Putamen (tissue), 1 donor: ENCODE measurements around the gene CPNE5.

Experiments used
- DNase-seq: peaks from one replicate; pipeline ENCODE4 v3.0.0-alpha.2; 2016; ENCODE audit warnings: low spot score

Gene CPNE5

DNA sequence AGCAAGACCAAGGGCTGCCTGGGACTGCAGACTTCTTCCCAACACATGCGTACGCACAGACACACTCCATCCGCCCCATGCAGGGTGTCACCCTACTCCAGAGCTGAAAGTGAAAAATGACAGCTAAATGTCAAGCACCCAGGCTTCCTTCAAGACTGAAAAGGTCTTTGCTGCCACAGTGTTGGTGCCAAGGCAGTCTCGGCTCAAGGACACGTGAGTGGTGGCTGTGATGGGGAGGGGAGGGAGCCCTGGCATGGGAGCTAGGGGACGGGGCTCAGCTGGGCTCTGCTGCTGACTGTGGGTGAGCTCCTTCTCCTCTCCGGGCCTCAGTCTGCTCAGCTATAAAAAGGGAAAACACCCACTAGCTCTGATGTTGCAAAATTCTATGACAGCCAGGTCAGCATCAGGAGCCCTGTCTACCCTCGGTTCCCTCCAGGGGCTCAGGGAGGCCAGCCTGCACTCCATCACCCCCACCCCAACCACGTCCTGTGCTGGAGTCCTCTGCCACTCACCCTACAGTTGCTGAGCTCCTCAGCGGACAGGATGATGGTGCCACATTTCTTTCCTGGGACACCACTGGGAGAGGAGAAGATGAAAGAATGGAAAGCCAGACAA lies 47.6 kb downstream of the CPNE5 start:
- no peak for DNase-seq

DNA sequence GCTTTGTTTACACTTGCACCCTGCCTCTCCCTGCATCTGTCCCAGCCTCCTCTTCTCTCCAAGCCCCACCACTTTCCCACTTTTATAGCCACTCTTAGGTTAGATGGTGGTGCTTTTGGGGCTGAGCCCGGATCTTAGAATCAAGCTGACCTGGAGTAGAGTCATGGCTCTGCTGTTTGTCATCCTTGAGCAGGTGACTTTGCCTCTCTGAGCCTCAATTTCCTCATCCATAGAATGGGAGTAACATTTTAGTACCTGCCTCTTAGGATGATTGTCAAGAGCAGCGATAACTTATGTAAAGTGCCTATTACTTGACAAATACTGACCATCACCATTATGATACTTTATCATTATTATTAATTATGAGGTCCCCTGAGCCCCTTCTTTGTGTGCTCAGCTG lies 48.2 kb downstream of the CPNE5 start:
- no peak for DNase-seq

DNA sequence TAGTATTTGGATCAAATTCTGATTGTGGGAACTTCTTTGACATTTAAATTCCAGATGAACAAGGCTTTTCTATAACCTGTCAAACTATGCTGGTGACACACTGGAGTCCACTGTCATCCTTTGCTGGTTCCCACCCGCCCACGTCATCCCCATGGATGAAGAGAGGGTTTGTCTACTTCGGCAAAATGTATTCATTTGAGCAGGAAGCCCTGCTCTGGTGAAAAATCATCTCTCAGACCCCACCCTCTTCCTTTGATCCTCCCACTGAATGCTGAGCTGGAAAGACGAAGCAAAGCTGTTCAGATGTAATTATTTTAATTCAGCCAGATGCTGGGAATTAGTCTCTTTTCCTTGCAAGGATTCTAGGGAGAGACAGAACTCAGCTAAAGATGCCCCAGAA lies 50.5 kb downstream of the CPNE5 start:
- peak; percentile 62 for DNase-seq

DNA sequence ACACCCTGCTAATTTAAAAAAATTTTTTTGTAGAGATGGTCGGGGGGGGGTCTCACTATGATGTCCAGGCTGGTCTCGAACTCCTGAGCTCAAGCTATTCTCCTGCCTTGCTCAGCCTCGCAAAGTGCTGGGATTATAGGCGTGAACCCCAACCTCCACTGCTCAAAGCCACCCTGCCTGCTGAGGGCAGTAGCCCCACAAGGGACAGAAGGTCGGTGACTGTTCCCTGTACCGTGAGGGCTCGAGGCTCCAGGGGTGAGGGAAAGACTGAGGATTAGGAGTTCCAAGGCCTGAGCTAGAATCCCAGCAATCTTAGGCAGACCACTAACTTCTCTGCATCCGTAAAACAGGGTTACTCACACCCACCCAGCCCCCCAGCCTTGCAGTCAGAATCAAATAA lies 51.1 kb downstream of the CPNE5 start:
- no peak for DNase-seq

DNA sequence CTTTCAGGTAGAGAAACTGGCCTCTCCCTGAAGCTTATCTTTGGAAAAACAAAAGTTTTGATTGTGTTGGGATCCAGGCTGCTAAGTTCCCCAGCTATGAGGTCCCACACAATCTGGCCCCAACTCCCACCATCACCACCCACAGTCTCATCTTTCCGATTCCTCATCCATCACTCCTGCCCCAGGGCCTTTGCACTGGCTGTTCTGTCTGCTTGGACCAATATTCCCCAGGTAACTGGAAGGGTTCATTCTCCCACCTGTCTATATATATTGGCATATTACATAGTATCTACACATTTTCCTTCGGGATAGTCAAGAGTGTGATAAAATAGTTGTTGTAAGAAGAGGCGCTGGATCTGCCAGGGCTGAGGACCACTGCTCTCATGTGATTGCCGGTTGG lies 52.0 kb downstream of the CPNE5 start:
- no peak for DNase-seq

DNA sequence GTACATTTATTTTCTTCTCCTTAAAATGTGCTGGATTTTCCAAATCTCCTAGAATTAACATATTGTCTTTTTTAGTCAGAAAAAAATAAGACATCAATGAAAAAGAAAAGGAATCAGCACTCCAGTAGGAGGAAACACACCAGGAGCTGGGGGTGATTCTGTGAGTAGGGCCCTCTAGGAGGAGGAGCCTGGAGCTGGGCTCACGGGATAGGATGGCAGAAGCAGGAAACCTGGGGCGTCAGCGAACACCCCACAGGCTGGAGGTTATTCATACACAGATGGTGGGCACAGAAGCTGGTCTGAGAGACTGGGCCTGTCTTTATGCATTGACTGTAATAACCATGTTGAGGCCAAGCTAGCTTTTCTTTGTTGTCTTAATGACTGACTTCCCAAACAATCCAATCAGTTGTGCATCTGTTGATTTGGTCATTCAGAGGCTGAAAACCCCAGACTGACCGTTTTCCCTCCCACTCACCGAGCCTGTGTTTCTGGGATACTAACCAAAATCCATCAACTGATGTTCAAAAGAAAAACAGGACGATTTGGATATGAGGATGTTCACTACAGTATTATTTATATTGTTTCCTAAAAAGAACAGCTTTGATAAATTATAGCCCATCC lies 53.1 kb downstream of the CPNE5 start:
- DNase-seq = no peak

DNA sequence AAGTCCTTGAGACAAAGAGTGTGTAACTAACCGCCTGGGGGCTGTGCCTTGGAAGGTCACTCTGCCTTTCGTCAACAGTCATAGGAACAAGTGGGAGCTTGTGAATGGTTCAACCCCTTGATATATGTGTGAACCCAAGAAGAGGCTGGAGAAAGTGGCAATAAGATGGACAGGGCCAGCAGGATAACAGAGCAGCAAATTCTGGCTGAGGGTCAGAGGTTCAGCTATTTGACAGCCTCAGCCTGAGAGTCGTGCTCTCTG lies 54.9 kb downstream of the CPNE5 start:
- no peak for DNase-seq

DNA sequence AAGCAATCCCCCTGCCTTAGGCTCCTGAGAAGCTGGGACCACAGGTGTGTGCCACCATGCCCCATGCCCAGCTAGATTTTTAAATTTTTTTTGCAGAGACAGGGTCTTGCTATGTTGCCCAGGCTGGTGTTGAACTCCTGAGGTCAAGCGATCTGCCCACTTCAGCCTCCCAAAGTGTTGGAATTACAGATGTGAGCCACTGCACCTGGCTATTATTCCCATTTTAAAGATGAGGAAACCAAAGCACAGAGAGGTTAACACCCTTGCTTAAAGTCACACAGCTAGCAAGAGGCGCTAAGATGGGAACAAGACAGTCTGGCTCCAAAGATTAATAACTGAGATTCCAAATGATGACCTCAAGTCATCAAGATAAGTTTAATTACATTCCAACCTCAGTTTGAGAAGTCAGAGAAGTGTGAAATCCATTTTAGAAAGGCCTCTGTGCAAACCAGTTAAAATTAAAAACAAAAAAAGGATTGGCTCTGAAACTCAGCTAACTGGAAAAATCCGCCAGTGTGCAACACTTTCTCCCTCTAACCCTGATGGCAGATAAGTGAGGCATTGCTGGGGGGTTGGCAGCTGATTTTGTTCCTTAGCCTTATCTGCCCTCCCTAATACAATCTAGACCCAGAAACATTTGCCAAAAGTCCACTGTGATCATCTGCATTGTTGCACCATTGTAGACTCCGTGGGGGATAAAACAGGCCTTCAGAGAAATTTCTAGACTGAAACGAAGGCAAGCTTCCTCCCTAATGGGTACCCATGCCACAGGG lies 55.5 kb downstream of the CPNE5 start:
- DNase-seq = no peak

DNA sequence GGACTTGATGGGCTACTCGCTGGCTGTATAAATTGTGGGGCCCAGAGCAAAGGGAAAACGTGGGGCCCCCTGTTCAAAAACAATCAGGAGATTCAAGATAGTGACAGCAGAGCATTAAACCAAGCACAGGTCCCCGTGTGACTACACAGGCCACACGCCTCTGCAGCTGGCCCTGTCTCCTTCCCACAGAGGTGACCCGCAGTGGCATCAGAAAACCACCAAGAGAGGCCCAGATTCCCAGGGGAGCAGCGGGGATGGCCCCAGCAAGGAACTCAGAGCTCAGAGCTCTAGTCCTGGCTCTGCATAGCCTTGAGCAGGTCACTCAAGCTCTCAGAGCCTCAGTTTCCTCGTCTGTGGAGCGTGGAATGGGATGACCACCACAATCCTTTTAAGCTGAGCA lies 57.6 kb downstream of the CPNE5 start:
- no peak for DNase-seq

DNA sequence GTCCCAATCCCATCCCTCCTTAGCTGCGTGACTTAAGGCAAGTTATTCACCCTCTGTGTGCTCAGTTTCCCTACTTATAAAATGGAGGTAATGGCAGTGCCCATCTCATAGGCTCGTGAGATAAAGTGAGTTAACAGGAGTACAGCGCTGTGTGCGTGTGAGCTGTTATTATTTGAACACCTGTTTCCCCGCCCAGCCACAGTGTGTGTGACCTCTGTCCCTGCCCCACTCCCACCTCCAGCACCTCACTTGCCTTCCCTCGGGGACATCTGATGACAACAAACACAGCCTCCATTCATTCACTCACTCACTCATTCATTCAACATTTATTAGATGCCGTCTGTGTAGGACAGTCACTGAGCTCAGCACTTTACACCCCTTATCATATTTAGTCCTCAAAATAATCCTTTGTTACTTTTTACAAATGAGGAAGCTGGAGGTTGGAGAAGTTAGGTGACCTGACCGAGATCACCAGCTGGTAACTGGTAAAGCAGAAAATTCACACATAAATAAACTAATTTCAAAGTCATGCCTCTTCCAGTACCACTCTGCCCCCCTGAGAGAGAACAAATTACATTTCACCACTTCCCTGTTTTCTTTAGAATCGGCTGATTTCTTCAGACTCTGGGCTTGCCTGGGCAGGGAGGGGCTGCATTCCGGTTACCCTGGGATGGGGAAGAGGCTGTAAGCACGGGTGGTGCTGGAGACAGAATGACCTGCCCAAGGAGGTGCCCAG lies 58.6 kb downstream of the CPNE5 start:
- no peak for DNase-seq

DNA sequence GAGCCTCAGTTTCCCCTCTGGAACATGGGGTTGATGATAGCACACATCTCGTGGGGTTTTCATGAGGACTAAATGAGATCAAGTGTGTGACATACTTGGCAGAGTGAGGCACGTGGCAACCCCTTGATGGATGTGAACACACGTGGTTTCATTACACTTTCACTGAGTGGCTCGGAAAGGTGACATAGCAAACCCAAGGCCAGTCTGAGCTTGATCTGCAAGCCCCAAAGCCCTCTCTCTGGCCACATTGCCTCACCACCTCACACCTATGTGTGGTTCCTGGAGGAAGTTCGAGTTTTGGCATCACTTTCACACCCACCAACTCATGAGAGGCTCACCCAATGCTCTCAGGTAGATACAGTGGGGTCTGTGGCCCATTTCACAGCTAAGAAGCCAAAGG lies 60.0 kb downstream of the CPNE5 start:
- no peak for DNase-seq

DNA sequence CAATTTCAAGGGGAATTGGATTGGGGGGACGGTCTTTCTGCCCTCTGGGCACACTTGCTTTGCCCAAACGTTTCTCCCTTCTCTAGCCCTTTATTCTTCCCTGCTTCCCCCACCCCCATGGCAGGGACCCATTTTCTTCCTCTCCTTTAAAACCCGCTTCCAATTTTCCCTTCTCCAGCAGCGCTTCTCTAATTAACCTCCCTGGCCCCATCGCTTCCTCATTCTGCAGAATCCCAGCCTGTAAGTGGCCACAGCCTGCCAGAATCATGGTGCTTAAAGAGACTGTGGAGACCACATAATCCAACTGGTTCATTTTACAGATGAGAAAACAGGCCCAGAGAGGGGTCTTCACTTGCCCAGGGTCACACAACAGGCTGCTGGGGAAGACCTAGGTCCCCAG lies 61.4 kb downstream of the CPNE5 start:
- no peak for DNase-seq

DNA sequence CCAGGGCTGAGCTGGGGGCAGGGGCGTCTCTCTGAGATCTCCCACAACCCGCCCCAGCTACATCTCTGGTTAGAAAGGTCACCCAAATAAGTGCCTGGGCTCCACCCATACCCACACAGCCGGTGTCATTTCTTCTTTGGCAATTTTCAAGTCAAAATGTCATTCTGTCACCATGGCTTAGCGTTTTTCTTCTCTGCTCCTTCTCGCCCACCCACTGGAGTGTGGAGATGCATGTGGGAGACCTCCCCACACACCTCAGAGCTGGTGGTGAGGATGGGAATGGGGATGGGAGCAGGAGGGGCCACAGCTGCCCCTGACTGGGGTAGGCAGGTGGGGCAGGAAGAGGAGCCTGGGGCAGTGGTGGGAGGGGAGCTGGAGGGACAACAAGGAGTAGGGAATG lies 63.1 kb downstream of the CPNE5 start:
- peak; percentile 82 for DNase-seq

DNA sequence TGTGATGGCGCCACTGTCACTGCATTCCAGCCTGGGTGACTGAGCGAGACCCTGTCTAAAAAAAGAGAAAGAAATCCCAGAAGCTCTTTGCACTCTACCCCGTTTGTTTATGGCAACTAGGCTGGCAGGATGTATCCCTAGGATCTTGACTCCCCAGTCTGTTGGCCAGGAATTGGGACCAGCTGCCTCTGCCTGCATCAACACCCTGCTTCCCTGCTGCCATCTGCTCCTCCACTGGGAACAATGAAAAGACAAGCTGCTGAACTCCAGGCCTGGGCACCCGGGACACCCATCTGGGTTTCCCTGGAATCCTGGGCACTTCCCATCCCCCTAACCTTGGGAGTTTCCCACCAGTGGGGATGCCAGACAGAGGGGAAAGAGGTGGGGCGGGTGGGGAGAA lies 64.9 kb downstream of the CPNE5 start:
- DNase-seq = no peak

DNA sequence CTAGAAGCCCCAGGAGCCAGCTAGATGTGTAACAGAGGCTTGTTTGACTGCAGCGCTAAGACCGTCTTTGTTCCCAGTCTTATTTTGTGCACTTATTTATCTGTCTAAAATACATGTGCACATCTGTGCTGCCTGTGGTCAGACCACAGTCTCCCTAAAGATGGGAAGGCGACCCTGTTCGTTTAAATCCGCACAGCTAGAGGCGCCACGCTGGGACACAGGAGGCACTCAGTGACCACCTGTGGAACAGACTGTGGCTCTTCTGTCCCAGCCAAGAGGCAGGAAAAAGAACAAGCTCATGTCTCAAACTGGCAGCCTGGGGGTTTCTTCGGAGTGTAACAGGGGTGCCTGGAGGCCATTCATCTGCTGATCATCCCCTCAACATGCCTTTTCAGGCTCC lies 66.8 kb downstream of the CPNE5 start:
- no peak for DNase-seq

DNA sequence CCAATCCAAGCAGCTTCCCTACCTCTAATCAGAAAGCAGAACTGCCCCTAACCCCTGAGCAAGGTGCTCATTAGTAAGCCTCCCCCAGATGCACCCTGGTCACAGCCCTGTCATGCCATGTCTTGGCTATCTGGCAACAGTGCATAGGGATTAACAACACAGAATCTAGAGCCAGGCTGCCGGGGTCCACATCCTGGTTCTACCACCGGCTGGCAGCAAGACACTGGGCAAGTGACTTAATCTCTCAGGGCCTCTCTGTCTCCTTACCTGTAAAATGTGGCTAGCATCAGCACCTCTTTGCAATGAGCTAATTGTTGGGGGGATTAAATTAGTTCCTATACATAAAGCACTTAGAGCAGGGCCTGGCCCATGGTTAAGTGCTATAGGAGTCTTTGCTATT lies 68.1 kb downstream of the CPNE5 start:
- DNase-seq = no peak

DNA sequence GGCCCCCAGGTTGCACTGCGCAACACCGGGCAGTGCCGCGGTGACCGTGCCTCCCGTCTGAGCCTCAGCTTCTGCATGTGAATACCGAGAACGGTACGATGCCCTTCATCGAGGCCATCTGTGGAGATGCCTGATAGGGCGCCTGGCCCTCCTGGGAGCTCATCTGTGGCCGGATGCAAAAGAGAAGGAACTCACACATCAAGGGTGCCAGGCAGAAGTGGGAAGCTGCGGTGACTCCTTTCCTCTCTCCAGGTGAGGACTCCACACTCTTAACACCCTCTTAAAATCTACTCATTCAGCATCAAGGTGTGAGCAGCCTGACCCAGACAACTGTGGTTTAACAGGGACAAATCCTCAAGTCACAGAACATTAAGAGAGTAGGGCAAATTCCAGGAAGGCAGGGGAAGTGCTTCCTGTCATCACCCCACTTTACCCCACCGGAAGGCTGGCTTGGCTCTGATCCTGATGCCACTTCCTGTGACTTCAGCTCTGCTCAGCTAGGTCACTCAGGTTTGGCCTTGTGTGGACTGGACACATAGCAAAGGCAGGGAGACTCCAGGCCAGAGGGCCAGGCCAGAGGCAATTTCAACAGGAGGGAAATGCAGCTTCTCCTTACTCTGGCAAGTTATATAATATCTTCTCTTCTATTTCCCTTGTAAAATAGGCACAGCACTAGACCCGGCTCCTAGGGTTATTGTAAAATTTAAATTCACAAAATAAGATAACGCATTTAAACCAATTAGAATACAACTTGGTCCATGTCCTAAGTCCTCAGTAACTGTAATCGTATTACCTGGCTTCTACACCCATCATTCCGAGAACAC lies 69.4 kb downstream of the CPNE5 start:
- DNase-seq = no peak

DNA sequence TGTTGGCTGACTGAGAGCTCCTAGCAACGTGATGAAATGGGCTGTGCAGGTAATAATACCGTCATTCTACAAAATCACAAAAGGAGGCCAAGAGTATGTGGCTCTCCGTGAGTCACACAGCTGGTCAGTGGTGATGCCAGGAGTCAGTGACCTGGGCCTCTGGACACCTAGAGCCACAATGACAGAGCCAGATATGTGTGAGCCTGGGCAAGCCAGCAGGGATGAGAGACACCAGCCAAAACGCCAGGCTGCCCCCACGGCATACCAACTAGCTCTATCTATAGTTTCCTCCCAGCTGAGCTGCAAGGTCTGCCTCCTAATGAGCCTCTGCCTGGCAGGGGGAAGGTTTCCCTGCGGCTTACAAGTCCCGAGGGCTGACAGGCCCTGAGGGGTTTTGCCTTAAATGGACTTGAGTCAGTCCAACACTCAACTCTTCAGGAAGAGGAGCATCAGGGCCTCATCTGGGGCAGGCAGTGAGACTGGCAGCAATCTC lies 70.0 kb downstream of the CPNE5 start:
- no peak for DNase-seq

DNA sequence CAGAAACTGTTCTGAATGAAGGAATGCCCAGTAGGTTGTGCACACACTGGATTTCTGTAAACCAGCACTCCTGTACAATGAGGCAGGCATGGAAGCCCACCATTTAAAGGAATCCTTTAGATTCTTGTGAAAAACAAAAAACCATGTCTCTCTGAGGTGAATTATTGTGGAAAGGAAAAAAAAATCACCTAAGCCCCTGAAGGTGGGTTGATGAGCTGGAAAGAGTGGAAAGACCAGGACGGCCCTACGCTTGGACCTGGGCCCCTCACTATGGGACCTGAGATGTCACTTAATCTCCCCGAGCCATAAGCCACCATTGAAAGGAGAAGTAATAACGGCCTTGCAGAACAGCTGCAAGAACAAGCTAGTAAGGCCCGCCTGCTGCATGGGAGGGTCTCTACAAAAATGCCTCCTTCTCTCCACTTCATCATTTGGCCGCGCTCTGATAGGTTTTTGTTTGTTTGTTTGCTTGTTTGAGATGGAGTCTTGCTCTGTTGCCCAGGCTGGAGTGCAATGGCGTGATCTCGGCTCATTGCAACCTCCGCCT lies 72.8 kb downstream of the CPNE5 start:
- DNase-seq = no peak

DNA sequence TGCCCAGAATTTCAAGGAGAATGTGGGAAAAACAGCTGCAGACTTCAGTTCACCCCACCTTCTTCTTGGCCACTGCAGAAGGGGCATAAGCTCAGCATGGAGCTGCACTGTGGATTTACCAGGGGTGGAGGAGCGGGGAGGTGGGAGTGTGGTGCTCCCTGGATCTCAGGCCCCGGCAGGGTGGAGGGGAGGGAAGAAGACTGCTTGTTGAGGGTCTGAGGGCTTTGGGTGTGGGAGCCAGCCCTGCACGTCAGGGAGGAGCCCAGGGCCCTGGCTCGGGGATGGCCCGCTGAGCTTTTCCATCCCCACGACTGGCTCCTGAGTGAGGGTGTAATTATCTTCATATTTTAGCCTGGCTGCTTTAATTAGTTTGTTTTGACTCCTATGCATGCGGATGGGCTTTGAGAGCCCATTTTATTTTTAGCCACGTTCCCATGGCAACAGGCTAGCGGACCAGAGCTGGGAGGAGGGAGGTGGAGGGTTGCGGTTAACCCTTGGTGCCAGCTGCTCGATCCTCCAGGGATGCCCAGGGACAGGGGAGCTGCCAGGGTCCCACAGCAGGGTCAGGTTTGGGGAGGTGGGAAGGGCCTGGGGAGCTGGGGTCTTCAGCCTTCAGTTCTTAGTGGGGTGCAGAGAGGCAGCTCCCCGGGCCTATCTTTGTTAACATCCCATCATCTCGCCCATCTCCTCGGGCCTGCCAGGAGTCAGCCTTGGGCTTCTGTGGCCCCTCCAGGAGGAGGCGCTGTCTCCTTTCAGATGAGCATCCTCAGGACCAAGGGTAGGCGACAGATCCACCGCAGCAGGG lies 73.4 kb downstream of the CPNE5 start:
- DNase-seq = peak; percentile 80

DNA sequence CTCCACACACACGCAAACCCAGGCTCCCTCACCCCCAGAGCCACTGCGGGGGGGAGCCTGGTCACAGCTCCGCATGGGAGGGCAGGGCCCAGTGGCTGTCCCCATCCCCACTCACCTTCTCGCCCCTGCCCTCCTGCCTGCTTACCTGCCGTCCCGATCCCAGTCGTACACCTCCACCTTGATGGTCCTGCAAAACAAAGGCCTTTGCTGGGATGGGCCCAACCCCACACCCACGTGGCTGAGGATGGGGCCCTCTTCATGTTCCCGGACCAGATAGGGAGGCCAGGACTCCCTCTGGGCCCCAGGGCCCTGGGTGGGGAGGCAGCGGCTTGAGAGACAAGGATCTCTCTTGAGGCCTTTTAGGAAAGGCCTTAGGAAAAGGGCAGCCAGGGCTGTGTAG lies 74.1 kb downstream of the CPNE5 start:
- no peak for DNase-seq
